ENCODE data around the gene NDUFC1. TPM values are rescaled to one million over a fixed set of nuclear protein-coding genes. Genes with fewer than 3 reads are reported as not detected.

The NDUFC1 gene
- total and polyA plus RNA-seq, 9 donors: 48.2 to 68.6 (median 53.9) TPM

GRCh38 chr4:139241086-139241783, 61.0 kb downstream of the NDUFC1 start:
- 94% methylated on average over 3 of the region's 11 CpGs for WGBS (ENCODE audit: insufficient coverage)
- Histone ChIP-seq H3K4me3 (ENCODE audit: low read length) (no peak overlapping the region), H3K27ac (ENCODE audit: low read length) (no peak overlapping the region), H3K4me1 (ENCODE audit: control insufficient read depth, insufficient read depth, low read length) (peaks cover 2% of the 10 kb centered on the region), H3K36me3 (ENCODE audit: control insufficient read depth, insufficient read depth, low read length) (no peaks in the 10 kb centered on the region), H3K9me3 (replicated peaks; ENCODE audit: control insufficient read depth, low read depth, low read length) (no peaks in the 10 kb centered on the region), H3K27me3 (ENCODE audit: control insufficient read depth, insufficient read depth, low read length) (no peaks in the 10 kb centered on the region)
- no peak for DNase-seq

Other genes with a start within 250 kb of the NDUFC1 start
- 58.8 TPM for gene ELF2, start 125.3 kb downstream of the NDUFC1 start, total RNA-seq
- gene ELF2, start 125.3 kb downstream of the NDUFC1 start, polyA plus RNA-seq (ENCODE audit: insufficient read depth in 1 of 8, insufficient read length in 8 of 8, low replicate concordance in 1 of 8): 10 to 100 TPM; 36.9 to 48.3 (median 41.3) TPM
- 0.31 TPM for gene MGARP, start 22.3 kb downstream of the NDUFC1 start, total RNA-seq
- under 1 TPM; 0.14 to 0.63 (median 0.46) TPM for gene MGARP, start 22.3 kb downstream of the NDUFC1 start, polyA plus RNA-seq (ENCODE audit: insufficient read depth in 1 of 8, insufficient read length in 8 of 8, low replicate concordance in 1 of 8)
- gene NAA15, start 972 bp downstream of the NDUFC1 start, total RNA-seq: 29.0 TPM
- gene NAA15, start 972 bp downstream of the NDUFC1 start, polyA plus RNA-seq (ENCODE audit: insufficient read depth in 1 of 8, insufficient read length in 8 of 8, low replicate concordance in 1 of 8): 10 to 100 TPM; 16.0 to 31.0 (median 26.0) TPM
- 9.7 TPM for gene RAB33B, start 151.6 kb upstream of the NDUFC1 start, total RNA-seq
- 10 to 100 TPM in 3 of 8 donors, 1 to 10 TPM in 5; 6.9 to 12.0 (median 9.3) TPM for gene RAB33B, start 151.6 kb upstream of the NDUFC1 start, polyA plus RNA-seq (ENCODE audit: insufficient read depth in 1 of 8, insufficient read length in 8 of 8, low replicate concordance in 1 of 8)

Data from muscle of leg (tissue), 11 donors.